NCI-H2081 treated with DMSO at 0.1 percent for 48 hours (cell line): ENCODE data around the gene UGT2A3.
"Not testable (repeated sequence)": the region's sequence is repeated elsewhere in the genome, so short reads cannot be mapped to it uniquely, and the experiment has no call there.

Experiments used
- DNase-seq: peaks from one replicate; lab custom pipeline; 2025; lab: John Stamatoyannopoulos, UW

The UGT2A3 gene

DNA sequence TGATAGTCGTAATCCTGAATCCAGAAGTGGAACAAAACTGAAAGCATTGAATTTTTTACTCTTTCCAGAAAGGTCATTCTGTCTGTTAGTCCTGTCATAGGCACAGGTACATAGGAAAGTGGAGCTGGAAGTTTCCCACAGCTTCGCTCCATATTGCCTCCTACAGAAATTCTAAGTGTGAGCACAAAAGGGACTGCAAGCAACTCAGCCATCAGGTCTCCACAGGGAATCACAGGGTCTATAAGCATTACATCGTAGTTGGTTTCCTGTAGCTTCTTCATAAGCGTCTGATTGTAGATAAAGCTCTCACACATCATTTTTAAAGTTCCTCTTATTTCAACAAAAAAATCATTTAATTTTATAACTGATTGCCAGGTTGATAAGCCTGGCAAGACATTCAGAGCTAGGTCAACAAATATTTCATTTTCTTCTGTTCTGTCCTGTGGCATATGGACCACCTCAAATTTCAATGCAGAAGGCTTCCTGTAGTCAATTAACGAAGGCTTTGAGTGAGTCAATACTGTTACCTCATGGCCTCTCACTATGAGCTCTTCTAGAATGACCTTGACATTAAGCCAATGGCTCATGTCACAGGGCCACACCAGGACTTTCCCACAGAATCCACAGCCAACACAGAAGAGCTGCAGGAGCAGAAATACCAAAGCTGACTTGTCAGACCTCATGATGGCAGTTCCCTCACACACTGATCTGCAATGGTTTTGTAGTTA lies at the start of gene UGT2A3:
TSS of gene UGT2A3 (minus strand) at position 727 of the 728 bp plus-strand sequence. CDS start at position 683, 44 bp downstream.
- DNase-seq: no peak

- DNase-seq: no peak
These were observed 45.4 kb upstream of the UGT2A3 start for GRCh38 chr4:68997040-68997439.

- DNase-seq: no peak
These were observed 43.7 kb upstream of the UGT2A3 start for GRCh38 chr4:68995292-68995691.

GRCh38 chr4:68987007-68987406 lies 35.4 kb upstream of the UGT2A3 start:
- no peak for DNase-seq

GRCh38 chr4:68985442-68985841 lies 33.8 kb upstream of the UGT2A3 start:
- DNase-seq: no peak

DNA sequence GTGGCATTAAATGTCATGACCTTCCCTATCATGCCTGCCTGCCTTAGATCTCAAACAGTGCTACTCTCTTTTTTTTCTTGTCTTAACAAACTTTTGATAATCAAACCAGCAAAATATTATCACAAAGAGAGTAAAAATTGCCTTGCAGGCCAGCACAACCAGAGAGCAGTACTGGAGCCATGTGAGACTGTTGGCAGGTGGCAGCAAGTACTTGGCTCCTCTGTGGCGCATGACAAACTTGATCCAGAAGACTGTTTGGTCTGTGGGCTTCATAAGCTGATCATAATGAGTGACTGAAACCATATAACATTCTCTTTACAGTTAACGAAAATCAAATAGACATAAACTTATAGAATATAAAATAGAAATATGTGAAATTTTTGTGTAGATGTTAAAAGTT lies 33.3 kb upstream of the UGT2A3 start:
- DNase-seq: no peak

- no peak for DNase-seq
These were observed 11.8 kb upstream of the UGT2A3 start for GRCh38 chr4:68963374-68963773.

DNA sequence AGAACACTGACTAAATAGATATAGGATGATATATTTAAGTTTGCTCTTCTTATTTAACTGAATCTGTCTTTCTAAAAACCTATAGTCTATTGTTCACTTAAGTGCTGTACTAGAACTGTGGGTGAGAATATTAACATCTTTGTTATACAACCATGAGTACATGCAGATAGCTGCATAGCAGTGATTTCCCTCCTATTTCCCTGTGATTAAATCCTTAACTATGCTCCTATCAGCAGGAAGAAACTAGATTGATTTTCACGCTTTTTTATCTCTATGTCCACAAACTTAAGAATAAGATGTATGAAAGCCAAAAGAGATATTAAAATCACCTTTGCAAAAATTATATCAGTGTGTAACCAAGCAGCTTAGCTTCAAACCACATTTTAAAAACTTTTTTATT lies 11.3 kb upstream of the UGT2A3 start:
- no peak for DNase-seq

GRCh38 chr4:68960294-68961163 lies 8.9 kb upstream of the UGT2A3 start:
- DNase-seq: no peak

- DNase-seq: not testable (repeated sequence)
These were observed 7.5 kb upstream of the UGT2A3 start for GRCh38 chr4:68959085-68959484.

- DNase-seq: no peak
These were observed 2.5 kb upstream of the UGT2A3 start for GRCh38 chr4:68954126-68954525.

DNA sequence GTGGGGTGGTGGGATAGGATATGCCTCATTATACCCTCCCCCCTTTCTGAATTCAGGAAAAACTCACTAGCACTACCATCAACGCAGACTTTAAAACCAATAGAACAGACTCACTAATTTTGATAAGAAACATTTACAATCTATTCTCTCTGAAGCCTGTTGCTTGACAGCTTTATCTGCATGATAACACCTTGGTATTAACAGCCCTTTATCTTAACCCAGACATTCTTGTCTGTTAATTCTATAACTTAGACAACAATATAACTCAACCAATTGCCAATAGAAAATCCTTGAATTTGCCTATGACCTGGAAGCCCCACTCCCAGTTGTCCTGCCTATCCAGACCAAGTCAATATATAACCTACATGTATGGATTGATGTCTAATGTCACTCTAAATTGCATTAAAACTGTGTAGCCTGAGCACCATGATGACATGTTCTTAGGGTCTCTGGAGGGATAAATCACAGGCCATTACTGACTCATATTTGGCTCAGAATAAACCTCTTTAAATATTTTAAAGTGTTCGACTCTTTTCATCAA lies 1.5 kb upstream of the UGT2A3 start:
- DNase-seq: no peak

- no peak for DNase-seq
These were observed 392 bp upstream of the UGT2A3 start for GRCh38 chr4:68951806-68952585.

- no peak for DNase-seq
These were observed 1.6 kb downstream of the UGT2A3 start for GRCh38 chr4:68950033-68950432.

GRCh38 chr4:68948985-68949384 lies 2.6 kb downstream of the UGT2A3 start:
- DNase-seq: no peak

GRCh38 chr4:68948044-68948743 lies 3.4 kb downstream of the UGT2A3 start:
- no peak for DNase-seq

DNA sequence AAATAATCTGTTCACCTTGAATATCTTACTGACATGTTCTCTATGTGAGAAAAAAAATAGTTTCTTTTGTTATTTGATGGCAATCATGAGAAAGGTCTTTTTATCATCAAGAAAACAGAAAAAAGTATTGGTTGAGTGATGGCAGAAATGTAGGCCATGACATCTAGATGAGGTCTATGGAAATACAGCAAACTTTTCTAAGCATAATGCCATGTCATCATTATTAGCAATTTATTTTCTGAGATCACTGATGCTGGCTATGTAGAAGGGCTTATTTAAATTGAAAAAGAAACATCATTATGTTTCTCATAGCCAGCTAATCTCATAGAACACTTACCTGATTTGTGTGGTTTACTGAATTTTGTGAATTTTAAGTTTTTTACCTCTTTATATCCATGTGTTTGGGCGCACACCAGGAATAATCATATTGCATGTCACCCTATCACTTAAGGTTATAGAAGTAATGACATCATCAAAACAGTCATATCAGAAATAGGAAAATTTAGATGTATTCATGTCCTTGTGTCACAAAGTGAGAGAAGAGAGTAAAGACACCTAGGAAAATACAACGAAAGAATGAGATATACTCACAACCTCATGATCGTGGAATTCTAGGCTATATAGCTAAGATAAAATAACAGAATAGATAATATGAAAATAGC lies 22.4 kb downstream of the UGT2A3 start:
- DNase-seq: no peak

DNA sequence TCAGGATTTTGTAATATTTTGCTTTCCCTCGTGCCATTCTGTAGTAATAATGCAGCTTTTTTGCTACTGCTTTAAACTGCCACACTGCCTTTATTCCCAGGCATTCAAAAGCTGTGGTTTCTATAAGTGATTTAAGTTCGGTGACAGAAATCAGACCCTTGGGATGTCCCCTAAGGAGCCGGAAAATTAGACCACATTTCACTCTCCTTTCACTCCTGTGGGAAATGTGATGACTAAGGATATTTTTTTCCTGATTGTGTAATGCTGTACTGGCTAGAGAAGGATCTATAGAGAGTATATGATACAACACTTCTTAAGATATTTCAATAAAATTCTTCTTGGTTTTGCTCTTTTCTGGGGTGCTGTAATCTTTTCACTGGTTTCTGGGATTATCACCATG lies 24.4 kb downstream of the UGT2A3 start:
- DNase-seq: no peak

GRCh38 chr4:68922202-68922601 lies 29.4 kb downstream of the UGT2A3 start:
- not testable (repeated sequence) for DNase-seq

DNA sequence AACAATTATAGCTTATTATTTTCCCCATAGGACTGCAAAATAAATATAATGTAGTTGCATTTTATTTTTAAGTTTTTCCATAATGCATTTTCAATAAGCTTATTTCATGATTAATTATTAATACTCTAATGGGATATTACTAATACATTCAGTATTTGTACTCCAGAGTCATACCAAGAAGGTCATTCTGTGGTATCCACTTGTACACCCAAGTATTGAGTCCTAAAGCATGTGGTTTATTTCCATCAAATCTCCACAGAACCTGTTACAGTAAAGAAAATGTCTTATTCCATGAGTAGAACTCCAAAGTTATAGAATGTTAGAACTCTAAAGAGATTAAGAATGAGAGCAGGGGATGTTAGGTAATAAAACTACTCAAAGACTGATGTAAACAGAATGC lies 30.6 kb downstream of the UGT2A3 start:
- no peak for DNase-seq

DNA sequence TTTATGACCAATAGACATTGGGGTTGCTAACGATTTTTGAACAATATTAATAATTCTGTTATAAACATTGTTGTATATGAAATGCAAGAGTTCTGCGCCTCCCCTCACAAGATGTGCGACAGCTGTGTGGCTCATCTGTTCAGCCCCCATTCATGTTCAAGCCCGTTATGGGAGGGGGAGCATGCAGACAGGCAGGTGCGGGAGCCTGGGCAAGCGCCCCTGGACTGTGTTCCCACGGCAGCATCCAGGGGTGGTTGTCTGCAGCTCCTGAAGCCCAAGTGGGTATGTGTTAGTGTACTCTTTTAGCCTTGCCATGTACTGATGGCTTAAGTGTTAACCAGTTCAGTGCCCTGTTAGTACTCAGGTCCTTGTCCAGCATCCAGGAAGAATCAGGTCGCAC lies 34.6 kb downstream of the UGT2A3 start:
- DNase-seq: no peak
